Activated T-helper 1 cell treated with anti-CD3 and anti-CD28 coated beads, Interleukin-12 subunit alpha, Interleukin-12 subunit beta, Interleukin-2, Interleukin-4 antibody, amounts not matched to agents 30 ng/mL and 10 ng/mL and 1 ng/mL, durations not matched to agents 14 hours and 24 hours and 36 hours (primary cell): Measurements from ENCODE around the gene CACNA1E. TPM values are rescaled to one million over a fixed set of nuclear protein-coding genes. Genes with fewer than 3 reads are reported as not detected.
"Not testable (repeated sequence)": the region's sequence is repeated elsewhere in the genome, so short reads cannot be mapped to it uniquely, and the experiment has no call there.

Source experiments
- DNase-seq: peaks from one replicate; pipeline ENCODE4 v3.0.0; 2021; ENCODE audit warnings: low spot score
- H3K27ac Mint-ChIP-seq: one replicate; pipeline ENCODE4 v1.8.0; 2021; ENCODE audit warnings: mild to moderate bottlenecking, mixed read lengths
- H3K27me3 Mint-ChIP-seq: one replicate; pipeline ENCODE4 v1.8.0; 2022; ENCODE audit warnings: mild to moderate bottlenecking, moderate library complexity, mixed read lengths; ENCODE audit not compliant: insufficient read depth
- H3K36me3 Mint-ChIP-seq: one replicate; pipeline ENCODE4 v1.8.0; 2021; ENCODE audit warnings: low read depth, mixed read lengths
- H3K4me1 Mint-ChIP-seq: one replicate; pipeline ENCODE4 v1.8.0; 2021; ENCODE audit warnings: low read depth, mixed read lengths
- H3K4me3 Mint-ChIP-seq: one replicate; pipeline ENCODE4 v1.8.0; 2021; ENCODE audit warnings: mild to moderate bottlenecking, moderate library complexity, mixed read lengths
- H3K9me3 Mint-ChIP-seq: one replicate; pipeline ENCODE4 v1.8.0; 2021; ENCODE audit warnings: mixed read lengths
- intact Hi-C: fragments of 100-400 bp; cut with micrococcal nuclease; formaldehyde crosslinking; loops from one replicate; pipeline ENCODE4 v1.15.1; 2024
- total RNA-seq: library from RNA; stranded (reverse); gene quantifications from 2 replicates; pipeline ENCODE4 v1.2.3, GENCODE V29; 2022

The CACNA1E gene
- total RNA-seq, 1 donor from 2014 or later = not detected

- intact Hi-C loops = no loop called here
- DNase-seq = no peak
- Mint-ChIP-seq H3K4me1 (no peaks in the 10 kb centered on the region), H3K27ac (no peak overlapping the region), H3K4me3 (no peak overlapping the region), H3K9me3 (no peaks in the 10 kb centered on the region), H3K27me3 (peaks cover 10% of the 10 kb centered on the region), H3K36me3 (no peaks in the 10 kb centered on the region)
Measured at GRCh38 chr1:181513786-181514297, 30.5 kb downstream of the CACNA1E start.

- Mint-ChIP-seq H3K4me3 (no peak overlapping the region), H3K9me3 (no peaks in the 10 kb centered on the region), H3K36me3 (no peaks in the 10 kb centered on the region), H3K4me1 (no peaks in the 10 kb centered on the region), H3K27me3 (peaks cover 10% of the 10 kb centered on the region), H3K27ac (no peak overlapping the region)
- DNase-seq = no peak
- intact Hi-C loops = no loop called here
Measured at GRCh38 chr1:181514298-181515290, 31.3 kb downstream of the CACNA1E start.

GRCh38 chr1:181516706-181517105, 33.4 kb downstream of the CACNA1E start:
- H3K36me3 Mint-ChIP-seq = no peaks in the 10 kb centered on the region
- no peaks in the 10 kb centered on the region for H3K4me1 Mint-ChIP-seq
- no peak overlapping the region for H3K27ac Mint-ChIP-seq
- no peaks in the 10 kb centered on the region for H3K9me3 Mint-ChIP-seq
- DNase-seq = no peak
- no peak overlapping the region for H3K4me3 Mint-ChIP-seq
- intact Hi-C loops = no loop called here
- peaks cover 6% of the 10 kb centered on the region for H3K27me3 Mint-ChIP-seq

- no peaks in the 10 kb centered on the region for H3K36me3 Mint-ChIP-seq
Measured at GRCh38 chr1:181517181-181517875, 34.0 kb downstream of the CACNA1E start.

GRCh38 chr1:181518152-181518551, 34.8 kb downstream of the CACNA1E start:
- intact Hi-C loops = no loop called here
- no peak overlapping the region for H3K4me3 Mint-ChIP-seq
- DNase-seq = no peak

More at GRCh38 chr1:181517181-181517875, 34.0 kb downstream of the CACNA1E start:
- no peaks in the 10 kb centered on the region for H3K4me1 Mint-ChIP-seq
- intact Hi-C loops = no loop called here
- H3K4me3 Mint-ChIP-seq = no peak overlapping the region
- peaks cover 3% of the 10 kb centered on the region for H3K27me3 Mint-ChIP-seq
- no peaks in the 10 kb centered on the region for H3K9me3 Mint-ChIP-seq
- DNase-seq = no peak
- H3K27ac Mint-ChIP-seq = no peak overlapping the region

GRCh38 chr1:181522864-181523263, 39.5 kb downstream of the CACNA1E start:
- Mint-ChIP-seq H3K36me3 (no peaks in the 10 kb centered on the region), H3K4me1 (no peaks in the 10 kb centered on the region), H3K4me3 (no peak overlapping the region), H3K9me3 (no peaks in the 10 kb centered on the region), H3K27me3 (peaks cover 4% of the 10 kb centered on the region), H3K27ac (no peak overlapping the region)
- no peak for DNase-seq
- intact Hi-C loops = no loop called here

More at GRCh38 chr1:181518152-181518551, 34.8 kb downstream of the CACNA1E start:
- H3K36me3 Mint-ChIP-seq = no peaks in the 10 kb centered on the region
- H3K4me1 Mint-ChIP-seq = no peaks in the 10 kb centered on the region
- no peaks in the 10 kb centered on the region for H3K9me3 Mint-ChIP-seq
- H3K27me3 Mint-ChIP-seq = peaks cover 2% of the 10 kb centered on the region
- H3K27ac Mint-ChIP-seq = no peak overlapping the region

GRCh38 chr1:181525104-181525721, 41.9 kb downstream of the CACNA1E start:
- H3K27ac Mint-ChIP-seq = no peak overlapping the region
- no peaks in the 10 kb centered on the region for H3K4me1 Mint-ChIP-seq
- no peaks in the 10 kb centered on the region for H3K36me3 Mint-ChIP-seq
- intact Hi-C loops = no loop called here
- H3K9me3 Mint-ChIP-seq = peaks cover 7% of the 10 kb centered on the region
- no peak overlapping the region for H3K4me3 Mint-ChIP-seq
- no peak for DNase-seq
- H3K27me3 Mint-ChIP-seq = peaks cover 4% of the 10 kb centered on the region

- H3K4me3 Mint-ChIP-seq = not testable (repeated sequence)
Measured at GRCh38 chr1:181528241-181528640, 44.9 kb downstream of the CACNA1E start.

GRCh38 chr1:181531441-181531840, 48.1 kb downstream of the CACNA1E start:
- Mint-ChIP-seq H3K27ac (no peak overlapping the region), H3K4me3 (no peak overlapping the region), H3K4me1 (no peaks in the 10 kb centered on the region), H3K27me3 (peaks cover 13% of the 10 kb centered on the region), H3K36me3 (no peaks in the 10 kb centered on the region), H3K9me3 (peaks cover 7% of the 10 kb centered on the region)
- DNase-seq = no peak
- intact Hi-C loops = no loop called here

More at GRCh38 chr1:181528241-181528640, 44.9 kb downstream of the CACNA1E start:
- H3K4me1 Mint-ChIP-seq, H3K9me3 Mint-ChIP-seq, DNase-seq, H3K36me3 Mint-ChIP-seq, H3K27me3 Mint-ChIP-seq, intact Hi-C loops, H3K27ac Mint-ChIP-seq: not testable (repeated sequence)

GRCh38 chr1:181531951-181532600, 48.8 kb downstream of the CACNA1E start:
- intact Hi-C loops = no loop called here
- H3K27me3 Mint-ChIP-seq = peaks cover 15% of the 10 kb centered on the region
- no peaks in the 10 kb centered on the region for H3K36me3 Mint-ChIP-seq
- no peaks in the 10 kb centered on the region for H3K4me1 Mint-ChIP-seq
- DNase-seq = no peak
- peaks cover 7% of the 10 kb centered on the region for H3K9me3 Mint-ChIP-seq
- H3K4me3 Mint-ChIP-seq = no peak overlapping the region
- no peak overlapping the region for H3K27ac Mint-ChIP-seq

- Mint-ChIP-seq H3K36me3 (no peaks in the 10 kb centered on the region), H3K4me1 (no peaks in the 10 kb centered on the region), H3K4me3 (no peak overlapping the region), H3K27ac (no peak overlapping the region), H3K27me3 (peaks cover 16% of the 10 kb centered on the region), H3K9me3 (no peaks in the 10 kb centered on the region)
- no peak for DNase-seq
- intact Hi-C loops = no loop called here
Measured at GRCh38 chr1:181538836-181539235, 55.5 kb downstream of the CACNA1E start.

GRCh38 chr1:181541458-181541857, 58.1 kb downstream of the CACNA1E start:
- Mint-ChIP-seq H3K4me1 (no peaks in the 10 kb centered on the region), H3K9me3 (no peaks in the 10 kb centered on the region), H3K27ac (no peak overlapping the region), H3K36me3 (no peaks in the 10 kb centered on the region), H3K27me3 (peaks cover 9% of the 10 kb centered on the region), H3K4me3 (no peak overlapping the region)
- intact Hi-C loops = no loop called here
- DNase-seq = no peak
